ENCODE results near the gene CCDC148. TPM values are rescaled to one million over a fixed set of nuclear protein-coding genes. Genes with fewer than 3 reads are reported as not detected.
A peak's percentile ranks its signal among the peaks of the same experiment; 100 is the strongest.
"Not testable (repeated sequence)": the region's sequence is repeated elsewhere in the genome, so short reads cannot be mapped to it uniquely, and the experiment has no call there.

CCDC148 gene
- total RNA-seq, 1 experiment from 2014 or later = 0.46 TPM

DNA sequence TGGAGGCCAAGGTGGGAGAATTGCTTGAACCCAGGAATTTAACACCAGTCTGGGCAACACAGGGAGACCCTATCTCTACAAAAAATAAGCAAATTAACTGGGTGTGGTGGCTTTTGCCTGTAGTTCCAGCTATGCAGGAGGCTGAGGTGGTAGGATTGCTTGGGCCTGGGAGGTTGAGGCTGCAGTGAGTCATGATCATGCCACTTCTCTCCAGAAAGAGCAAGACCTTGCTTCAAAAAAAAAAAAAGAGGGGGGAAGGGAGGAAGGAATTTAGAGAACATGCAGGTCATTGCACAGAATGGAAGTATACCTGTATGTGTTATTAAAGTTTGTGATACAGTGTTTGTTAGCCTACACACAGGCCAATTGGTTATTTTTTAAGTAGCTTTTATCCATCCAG lies 26.0 kb upstream of the CCDC148 start:
- peak; percentile 23 for DNase-seq (ENCODE audit: low read depth)

DNA sequence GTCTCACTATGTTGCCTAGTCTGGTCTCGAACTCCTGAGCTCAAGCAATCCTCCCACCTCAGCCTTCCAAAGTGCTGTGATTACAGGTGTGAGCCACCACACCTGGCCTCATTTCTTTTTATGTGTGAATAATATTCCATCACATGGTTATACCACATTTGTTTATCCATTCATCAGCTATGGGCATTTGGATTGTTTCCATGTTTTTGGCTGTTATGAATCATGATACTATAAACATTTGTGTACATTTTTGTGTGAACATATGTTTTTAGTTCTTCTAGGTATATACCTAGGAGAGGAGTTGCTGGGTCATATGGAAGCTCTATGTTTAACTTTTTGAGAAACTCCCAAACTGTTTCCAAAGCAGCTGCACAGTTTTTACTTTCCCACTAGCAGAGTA lies 24.6 kb upstream of the CCDC148 start:
- no peak for DNase-seq (ENCODE audit: low read depth)

DNA sequence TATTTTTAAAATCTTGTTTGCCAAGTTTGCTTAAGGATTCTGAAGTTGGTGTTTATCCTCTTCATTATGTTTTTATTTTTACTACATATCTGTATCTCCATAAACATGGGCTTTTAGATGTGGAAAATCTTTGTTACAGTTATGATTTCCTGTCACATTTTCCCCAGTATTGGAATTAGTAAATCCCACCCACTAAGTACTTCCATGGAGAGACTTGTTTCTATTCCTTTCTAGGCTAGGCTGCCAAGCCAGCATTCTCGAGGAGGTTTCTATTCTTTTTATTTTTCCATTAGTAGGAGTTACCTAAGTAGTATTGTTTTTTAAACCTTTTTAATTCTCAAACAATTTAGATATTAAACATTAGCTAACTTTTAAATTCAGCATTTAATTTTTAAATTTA lies 22.3 kb upstream of the CCDC148 start:
- no peak for DNase-seq (ENCODE audit: low read depth)

DNA sequence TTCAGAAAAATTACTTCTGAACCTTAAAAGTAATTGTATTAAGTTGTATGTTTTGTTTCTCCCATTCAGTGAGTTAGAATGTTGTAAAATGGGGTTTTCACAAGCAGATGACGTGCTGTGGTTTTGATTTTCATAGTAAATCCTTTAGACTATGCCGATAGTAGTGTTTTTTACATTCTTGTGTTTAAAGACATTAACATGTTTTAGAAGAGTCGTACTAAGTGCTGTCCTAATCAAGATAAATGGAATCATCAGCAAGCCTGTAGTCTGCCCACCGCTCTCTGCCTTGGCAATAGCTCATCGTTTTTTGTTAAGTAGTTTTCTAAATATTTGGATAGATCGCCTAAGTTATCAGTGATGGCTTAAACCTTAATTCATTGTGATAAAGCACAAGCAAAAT lies 21.7 kb upstream of the CCDC148 start:
- DNase-seq (ENCODE audit: low read depth) = no peak

DNA sequence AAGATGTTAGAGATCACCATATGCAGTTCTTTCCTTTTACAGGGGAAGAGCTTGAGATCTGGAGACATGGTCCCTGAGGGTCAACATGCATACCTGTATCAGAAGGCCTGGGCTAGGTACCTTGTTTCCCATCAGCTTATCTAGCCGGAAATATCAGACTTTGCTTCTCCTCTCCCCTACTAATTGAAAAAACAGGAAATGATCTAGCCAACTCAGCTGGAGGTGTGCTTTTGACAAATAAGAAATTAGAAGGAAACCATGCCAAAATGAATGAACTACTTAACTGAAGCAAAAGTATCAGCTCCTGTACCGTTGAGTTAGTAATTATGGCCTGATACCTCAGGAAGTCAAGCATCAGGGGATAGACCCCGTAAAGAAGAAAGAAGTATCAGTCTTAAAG lies 20.6 kb upstream of the CCDC148 start:
- no peak for DNase-seq (ENCODE audit: low read depth)

DNA sequence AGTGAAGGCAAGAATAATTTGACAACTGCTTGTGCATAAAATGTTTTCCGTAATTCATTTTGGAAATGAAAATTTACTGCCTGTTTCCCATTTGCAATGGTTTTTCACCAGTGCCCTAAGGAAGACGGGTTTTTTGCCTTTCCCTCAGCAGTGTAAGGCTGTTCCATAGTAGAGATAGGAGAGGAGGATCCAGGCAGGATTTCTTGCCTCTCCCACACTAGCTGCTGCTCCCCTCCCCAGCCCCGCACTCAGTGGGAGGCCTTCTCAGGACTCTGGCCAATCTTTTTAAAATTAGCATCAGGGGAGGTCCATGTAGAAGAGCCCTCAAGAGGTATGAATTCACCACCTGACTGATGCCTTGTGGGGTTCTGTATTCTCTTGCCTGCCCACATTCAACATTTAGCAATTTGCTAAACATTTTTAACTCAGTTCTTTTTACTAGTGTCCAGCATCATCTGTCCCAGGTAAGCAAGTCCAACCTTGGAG lies 18.0 kb upstream of the CCDC148 start:
- DNase-seq (ENCODE audit: low read depth) = not testable (repeated sequence)

DNA sequence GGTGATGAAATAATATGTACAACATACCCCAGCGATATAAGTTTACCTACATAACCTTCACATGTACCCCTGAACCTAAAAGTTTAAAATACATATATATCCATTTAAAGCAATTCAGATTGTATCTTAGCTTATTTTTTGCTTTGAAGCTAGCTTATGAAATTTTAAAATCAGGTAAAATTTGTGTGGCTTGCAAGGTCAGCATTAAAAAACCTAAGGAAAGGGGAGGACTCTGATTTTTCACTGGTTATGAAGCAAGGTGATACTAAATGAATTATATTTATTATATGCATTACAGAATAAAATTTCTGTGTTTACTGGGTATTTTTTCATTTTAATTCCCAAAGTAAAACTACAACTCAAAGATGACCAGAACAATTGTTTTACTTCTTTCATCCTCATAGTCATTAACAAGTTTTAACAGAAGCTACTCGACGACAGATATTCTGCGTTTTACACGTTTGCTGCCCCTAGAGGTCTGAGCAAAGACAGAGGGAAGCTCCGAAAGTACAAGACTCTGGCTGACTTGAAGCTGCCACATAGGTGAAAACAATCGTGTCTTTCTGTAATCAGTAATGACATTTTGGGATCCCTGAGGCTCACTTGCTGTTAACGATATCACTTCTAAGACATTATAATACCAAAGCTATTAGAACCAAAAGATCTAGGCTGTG lies 17.3 kb upstream of the CCDC148 start:
- DNase-seq (ENCODE audit: low read depth) = no peak

DNA sequence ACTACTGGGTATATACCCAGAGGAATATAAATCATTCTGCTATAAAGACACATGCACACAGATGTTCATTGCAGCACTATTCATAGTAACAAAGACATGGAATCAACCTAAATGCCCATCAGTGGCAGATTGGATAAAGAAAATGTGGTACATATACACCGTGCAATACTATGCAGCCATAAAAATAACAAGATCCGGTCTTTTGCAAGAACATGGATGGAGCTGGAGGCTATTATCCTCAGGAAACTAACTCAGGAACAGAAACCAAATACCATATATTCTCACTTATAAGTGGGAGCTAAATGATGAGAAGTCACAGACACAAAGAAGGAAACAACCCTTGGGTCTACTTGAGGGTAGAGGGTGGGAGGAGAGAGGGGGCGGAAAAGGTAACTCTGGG lies 16.7 kb upstream of the CCDC148 start:
- DNase-seq (ENCODE audit: low read depth) = not testable (repeated sequence)

DNA sequence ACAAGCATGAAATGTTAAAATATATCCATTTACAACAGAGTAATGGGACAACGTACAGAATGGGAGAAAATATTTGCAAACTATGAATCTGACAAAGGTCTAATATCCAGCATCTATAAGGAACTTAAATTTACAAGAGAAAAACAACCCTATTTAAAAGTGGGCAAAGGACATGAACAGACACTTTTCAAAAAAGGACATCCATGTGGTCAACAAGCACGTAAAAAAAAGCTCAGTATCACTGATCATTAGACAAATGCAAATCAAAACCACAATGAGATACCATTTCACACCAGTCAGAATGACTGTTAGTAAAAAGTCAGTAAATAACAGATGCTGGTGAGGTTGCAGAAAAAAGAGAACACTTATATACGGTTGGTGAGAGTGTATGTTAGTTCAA lies 16.3 kb upstream of the CCDC148 start:
- not testable (repeated sequence) for DNase-seq (ENCODE audit: low read depth)

DNA sequence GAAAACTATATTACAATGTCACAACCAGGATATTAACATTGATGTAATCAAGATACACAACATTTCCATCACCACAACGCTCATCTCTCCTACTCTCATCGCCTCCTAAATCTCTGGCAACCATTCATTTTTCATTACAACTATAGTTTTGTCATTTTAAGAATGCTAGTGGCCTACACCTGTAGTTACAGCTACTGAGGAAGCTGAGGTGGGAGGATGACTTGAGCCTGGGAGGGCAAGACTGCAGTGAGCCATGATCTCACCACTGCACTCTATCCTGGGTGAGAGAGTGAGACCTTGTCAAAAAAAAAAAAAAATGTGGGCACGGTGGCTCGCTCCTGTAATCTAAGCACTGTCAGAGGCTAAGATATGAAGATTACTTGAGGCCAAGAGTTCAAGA lies 10.7 kb upstream of the CCDC148 start:
- no peak for DNase-seq (ENCODE audit: low read depth)

DNA sequence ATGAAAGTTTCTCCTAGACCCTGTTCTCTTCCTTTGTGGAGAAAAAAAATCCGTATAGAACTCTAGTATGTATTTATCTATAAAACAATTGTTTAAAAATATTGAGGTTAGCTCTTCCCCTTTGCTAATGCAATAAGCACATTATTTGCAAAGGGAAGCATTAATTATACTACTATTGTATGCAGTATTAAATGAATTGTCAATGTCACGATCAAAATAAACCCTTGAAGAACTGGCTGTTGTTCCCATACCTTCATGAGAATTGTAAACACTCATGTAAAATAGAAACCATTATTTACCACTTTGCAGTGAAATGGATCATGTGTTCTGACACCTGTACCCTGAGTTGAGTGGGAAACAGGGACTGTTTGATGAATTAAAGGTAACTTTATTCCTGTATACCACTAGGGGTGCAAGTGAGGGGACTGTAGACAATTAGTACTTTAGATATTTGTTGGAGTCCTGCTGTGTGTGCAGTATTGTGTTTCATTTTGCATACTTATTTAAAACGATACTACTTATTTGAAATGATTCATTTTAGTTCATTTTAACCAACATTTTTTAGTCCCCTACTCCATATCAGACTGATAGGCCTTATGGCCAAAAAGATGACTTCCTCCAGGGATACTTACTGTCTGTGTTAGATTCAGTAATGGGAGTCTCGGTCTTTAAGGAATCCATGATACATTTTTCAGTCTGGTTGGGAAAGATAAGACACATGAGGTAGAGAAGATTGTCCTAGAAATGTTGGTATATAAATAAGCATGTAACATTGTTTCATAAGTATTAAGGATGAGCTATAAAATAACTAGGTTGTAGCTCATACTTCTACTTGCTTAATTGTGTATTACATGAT lies 8.1 kb upstream of the CCDC148 start:
- DNase-seq (ENCODE audit: low read depth) = no peak

DNA sequence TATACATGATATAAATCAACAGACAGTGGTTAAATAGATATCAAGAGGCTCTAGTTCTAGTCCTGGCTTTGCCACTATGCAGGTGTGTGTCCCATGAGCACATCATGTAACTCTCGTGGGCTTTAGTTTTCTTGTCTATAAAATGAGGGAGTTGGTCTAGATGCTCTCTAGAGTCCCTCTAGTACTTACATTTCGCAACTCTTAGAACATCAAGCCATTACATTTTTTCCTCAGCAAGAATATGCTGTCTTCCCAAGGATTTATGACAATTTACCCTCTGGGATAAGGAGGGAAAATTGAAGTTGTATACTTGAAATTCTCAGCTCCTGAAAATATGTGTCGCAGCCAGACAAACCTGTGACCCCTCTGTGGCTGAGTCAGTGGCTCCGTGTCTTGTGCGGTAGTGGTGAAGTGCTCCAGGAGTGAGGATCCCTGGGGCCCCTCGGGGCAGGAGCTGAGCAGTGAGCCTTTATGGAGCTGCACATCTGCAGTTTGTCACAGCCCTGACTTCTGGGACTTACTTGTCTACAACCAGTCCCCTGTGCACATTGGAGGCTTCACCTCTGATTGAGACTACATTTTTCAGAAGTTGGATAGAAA lies 7.0 kb upstream of the CCDC148 start:
- DNase-seq (ENCODE audit: low read depth) = no peak

DNA sequence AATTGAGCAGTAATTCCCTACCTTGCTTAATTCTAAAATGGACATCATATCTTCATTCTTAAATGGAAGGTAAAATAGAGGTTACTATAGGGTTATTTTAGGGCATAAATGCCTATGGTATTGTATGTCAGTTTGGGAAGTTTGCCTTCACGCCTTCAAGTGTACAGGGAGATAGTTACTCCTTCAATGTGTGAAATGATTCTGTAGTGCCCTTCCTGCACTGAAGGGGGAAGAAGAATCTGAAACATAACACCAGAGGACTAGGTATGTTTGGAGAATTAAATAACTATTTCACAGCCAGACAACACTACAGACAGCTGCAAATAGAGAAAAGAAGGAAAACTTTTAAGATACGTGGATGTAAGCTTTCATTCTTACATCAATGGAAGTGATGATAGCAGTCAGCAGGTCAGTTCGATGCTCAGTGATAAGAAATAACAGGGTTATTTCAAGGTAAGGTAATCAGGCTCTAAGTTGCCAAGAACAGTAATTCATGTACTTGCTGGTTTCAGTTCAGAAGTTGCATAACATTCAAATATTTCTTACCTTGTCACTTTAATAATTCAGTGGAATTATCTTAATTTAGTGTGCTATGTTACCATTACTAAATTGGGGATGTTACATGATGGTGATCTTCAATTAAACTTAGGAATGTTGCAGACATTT lies 4.2 kb upstream of the CCDC148 start:
- no peak for DNase-seq (ENCODE audit: low read depth)

DNA sequence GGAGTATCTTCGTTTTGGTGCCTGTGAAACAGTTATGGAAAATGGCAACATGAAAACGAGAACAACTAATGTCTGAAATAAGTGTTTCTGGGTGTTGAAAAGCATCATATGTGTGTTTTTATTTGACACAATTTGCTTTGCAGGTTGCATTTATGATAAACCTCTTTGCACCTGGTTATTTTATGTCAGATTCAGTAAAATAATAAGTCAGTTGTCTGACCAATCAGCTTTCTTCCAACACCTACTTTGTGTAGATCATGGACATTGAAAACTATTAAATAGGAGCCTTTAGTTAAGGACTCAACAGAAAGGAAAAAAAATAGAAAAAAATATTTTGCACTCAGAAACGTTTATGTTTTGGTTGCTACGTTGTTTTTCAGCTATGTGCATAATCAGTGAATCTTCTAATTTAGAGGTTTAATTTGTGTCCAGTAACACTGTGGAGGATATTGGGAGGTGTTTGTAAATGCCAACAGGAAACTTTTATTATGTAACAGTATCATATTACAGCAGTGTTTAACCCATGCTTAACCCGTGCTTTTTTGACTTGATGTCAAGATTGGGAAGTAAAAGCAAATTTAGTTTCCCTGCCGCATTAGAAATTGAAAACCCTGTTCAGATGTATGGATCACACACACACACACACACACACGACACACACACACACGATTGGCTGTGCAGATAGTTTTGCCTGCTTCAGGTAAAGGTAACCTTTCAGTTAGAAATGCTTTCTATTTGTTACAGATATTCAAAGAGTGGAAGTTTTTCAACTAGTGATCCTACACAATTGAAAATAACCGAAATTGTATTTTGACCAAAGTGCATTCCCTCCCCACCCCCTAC lies 2.8 kb upstream of the CCDC148 start:
- no peak for DNase-seq (ENCODE audit: low read depth)

DNA sequence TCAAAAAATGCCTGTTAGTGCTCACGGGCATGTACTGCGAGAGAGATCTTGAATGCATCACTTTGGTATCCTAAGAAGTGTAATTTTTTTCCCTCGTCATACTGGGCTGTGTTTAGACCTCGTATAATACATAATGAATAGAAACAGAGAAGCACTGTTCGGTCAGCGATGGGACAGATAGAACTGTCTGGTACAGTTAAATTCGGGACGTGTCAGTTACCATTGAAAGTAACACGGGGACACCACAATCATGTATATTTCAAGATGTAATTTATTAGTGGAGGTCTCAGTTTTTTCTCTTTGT lies 2.0 kb upstream of the CCDC148 start:
- DNase-seq (ENCODE audit: low read depth) = no peak

DNA sequence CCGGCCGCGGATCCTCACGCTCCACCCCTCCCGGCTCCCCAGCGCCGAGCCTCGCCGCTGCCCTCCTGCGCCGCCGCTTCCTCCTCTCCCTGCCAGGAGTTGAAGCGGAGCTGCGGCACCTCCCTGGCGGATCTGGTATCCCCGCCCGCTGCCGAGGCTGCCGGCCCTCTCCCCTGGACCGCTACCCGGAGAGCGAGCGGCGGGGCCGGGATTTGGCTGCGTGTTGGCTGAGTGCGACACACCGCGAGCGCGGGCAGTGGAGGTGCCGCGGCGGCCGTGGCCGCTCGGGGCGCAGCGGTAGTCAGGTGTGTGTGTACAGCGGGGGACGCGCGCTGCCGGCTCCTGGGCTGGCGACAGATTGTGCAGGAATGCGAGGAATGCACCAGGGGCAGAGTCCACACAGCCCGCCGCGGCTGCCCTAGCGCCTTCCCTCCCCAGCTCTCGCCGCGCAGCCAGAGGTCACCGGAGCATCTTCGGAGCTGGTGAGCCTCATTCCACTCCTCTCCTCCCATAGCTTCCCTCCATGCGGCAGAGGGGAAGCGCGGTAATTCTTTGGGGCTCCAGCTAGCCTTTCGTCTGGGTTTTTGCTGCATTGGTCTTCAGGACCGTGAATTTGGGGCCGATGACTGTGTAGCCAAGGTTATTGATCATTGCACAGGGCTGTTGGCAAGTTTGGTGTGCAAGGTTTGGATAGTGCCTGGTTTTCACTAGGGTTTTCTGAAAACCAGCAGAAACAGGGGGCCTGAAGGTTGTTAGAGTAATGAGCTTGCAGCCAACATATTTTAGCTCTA lies 1.5 kb upstream of the CCDC148 start:
- DNase-seq (ENCODE audit: low read depth) = peak; percentile 82

DNA sequence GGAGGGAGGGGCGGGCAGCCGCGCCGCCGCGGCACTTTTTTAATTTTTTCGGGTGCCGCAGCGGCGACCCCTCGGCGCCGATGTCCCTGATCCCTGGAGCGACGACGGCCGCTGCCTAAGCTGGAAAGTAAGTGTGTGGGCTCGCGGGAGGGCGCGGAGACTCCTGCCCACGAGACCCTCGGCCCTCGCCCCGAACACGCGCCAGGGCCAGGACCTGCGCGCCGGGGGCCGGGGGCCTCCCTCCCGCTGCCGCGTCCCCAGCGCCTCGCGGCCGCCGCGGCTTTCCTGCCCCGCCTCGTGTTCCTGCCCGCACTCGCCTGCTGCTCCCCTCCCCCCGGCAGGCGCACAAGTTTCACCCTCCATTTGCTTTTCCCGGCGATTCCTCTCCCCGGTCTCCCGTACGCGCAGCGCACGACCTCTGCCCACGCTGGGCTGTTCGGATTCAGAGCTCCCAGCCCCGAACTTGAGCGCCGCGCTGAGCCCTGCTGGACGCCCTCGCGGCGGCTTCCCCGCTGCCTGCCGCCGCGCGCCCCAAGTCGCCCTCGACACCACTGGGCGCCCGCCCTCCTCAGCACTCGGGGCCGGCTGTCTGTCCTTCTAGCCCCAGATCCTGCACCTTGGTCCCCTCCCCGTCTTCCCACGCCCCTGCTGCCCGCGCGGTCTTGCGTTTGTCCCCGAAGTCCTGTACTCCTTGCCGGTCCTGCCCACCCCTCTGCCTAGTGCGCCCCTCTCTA lies 706 bp upstream of the CCDC148 start:
- DNase-seq (ENCODE audit: low read depth) = peak; percentile 76

DNA sequence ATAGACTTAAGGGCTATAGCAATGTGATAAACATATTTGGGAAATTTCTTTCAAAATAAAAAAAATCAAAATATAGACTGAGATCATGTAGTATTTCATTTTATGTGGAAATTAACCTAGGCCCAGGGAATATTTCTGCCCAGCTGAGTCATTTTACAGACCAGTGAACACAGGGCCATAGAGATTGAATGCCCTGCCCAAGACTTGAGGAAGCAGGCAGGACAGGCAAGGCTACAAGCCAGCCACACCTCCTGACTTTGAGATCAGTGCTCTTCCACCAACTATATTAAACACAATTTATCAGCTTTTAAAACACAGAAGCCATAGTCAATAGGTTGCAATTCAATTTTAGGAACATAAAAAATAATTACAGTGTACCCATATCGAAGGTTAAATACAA lies 12.9 kb downstream of the CCDC148 start:
- no peak for DNase-seq (ENCODE audit: low read depth)

DNA sequence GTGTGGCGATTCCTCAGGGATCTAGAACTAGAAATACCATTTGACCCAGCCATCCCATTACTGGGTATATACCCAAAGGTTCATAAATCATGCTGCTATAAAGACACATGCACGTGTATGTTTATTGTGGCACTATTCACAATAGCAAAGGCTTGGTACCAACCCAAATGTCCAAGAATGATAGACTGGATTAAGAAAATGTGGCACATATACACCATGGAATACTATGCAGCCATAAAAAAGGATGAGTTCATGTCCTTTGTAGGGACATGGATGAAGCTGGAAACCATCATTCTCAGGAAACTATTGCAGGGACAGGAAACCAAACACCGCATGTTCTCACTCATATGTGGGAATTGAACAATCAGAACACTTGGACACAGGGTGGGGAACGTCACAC lies 17.5 kb downstream of the CCDC148 start:
- not testable (repeated sequence) for DNase-seq (ENCODE audit: low read depth)

DNA sequence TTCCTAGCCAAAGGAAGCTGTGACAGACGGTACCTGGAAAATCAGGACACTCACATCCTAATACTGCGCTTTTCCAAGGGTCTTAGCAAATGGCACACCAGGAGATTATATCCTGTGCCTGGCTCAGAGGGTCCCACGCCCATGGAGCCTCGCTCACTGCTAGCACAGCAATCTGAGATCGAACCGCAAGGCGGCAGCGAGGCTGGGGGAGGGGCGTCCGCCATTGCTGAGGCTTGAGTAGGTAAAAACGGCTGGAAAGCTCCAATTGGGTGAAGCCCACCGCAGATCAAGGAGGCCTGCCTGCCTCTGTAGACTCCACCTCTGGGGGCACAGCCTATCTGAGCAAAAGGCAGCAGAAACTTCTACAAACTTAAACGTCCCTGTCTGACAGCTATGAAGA lies 22.8 kb downstream of the CCDC148 start:
- DNase-seq (ENCODE audit: low read depth) = not testable (repeated sequence)
